Measurements from ENCODE around the gene METTL25B. TPM values are rescaled to one million over a fixed set of nuclear protein-coding genes. Genes with fewer than 3 reads are reported as not detected.
A peak's percentile ranks its signal among the peaks of the same experiment; 100 is the strongest.
"Not testable (repeated sequence)": the region's sequence is repeated elsewhere in the genome, so short reads cannot be mapped to it uniquely, and the experiment has no call there.

Gene METTL25B
- total RNA-seq, 1 donor: 8.3 TPM

GRCh38 chr1:156760092-156760795 lies 32.0 kb downstream of the METTL25B start:
- Histone ChIP-seq H3K4me1 (ENCODE audit: insufficient read depth, low read length) (no peaks in the 10 kb centered on the region), H3K4me2 (ENCODE audit: insufficient read depth, low read length) (no peak overlapping the region), H4K20me1 (ENCODE audit: insufficient read depth, low read length) (no peaks in the 10 kb centered on the region), H3K79me2 (ENCODE audit: insufficient read depth, low read length) (no peaks in the 10 kb centered on the region), H3K27me3 (ENCODE audit: insufficient read depth, low read length) (no peaks in the 10 kb centered on the region), H3K27ac (ENCODE audit: low read depth, low read length) (no peak overlapping the region), H3K36me3 (ENCODE audit: insufficient read depth, low read length) (no peaks in the 10 kb centered on the region), H2AFZ (ENCODE audit: low read length) (no peak overlapping the region), H3K4me3 (ENCODE audit: insufficient read depth, low read length) (no peak overlapping the region), H3K9me3 (ENCODE audit: low read depth, low read length) (no peaks in the 10 kb centered on the region)
- no peak for DNase-seq (ENCODE audit: insufficient read length, low spot score, missing footprints)
- TF ChIP-seq CTCF (IDR thresholded peaks at IDR 0.05; ENCODE audit: extremely low read depth, low read depth, low read length): no peak

DNA sequence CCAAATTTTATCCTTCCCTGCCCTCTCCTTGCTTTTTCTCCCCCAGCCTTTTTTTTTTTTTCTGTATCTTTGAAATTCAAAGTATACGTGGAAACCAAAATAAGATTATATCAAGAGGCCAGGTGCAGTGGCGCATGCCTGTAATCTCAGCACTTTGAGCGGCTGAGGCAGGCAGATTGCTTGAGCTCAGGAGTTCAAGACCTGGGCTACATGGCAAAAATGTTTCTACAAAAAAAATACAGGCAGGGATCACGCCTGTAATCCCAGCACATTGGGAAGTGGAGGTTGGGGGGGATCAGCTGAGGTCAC lies 32.5 kb downstream of the METTL25B start:
- H4K20me1 ChIP-seq (ENCODE audit: insufficient read depth, low read length): no peaks in the 10 kb centered on the region
- H3K4me1 ChIP-seq (ENCODE audit: insufficient read depth, low read length): peaks cover 2% of the 10 kb centered on the region
- DNase-seq (ENCODE audit: insufficient read length, low spot score, missing footprints): no peak
- H3K27ac ChIP-seq (ENCODE audit: low read depth, low read length): no peak overlapping the region
- no peak for TF ChIP-seq CTCF (IDR thresholded peaks at IDR 0.05; ENCODE audit: extremely low read depth, low read depth, low read length)
- H2AFZ ChIP-seq (ENCODE audit: low read length): no peak overlapping the region
- H3K4me2 ChIP-seq (ENCODE audit: insufficient read depth, low read length): no peak overlapping the region
- H3K4me3 ChIP-seq (ENCODE audit: insufficient read depth, low read length): no peak overlapping the region
- H3K27me3 ChIP-seq (ENCODE audit: insufficient read depth, low read length): no peaks in the 10 kb centered on the region
- H3K9me3 ChIP-seq (ENCODE audit: low read depth, low read length): no peaks in the 10 kb centered on the region
- no peaks in the 10 kb centered on the region for H3K36me3 ChIP-seq (ENCODE audit: insufficient read depth, low read length)
- H3K79me2 ChIP-seq (ENCODE audit: insufficient read depth, low read length): no peaks in the 10 kb centered on the region

- not testable (repeated sequence) for DNase-seq (ENCODE audit: insufficient read length, low spot score, missing footprints); H3K27ac ChIP-seq (ENCODE audit: low read depth, low read length); H3K4me3 ChIP-seq (ENCODE audit: insufficient read depth, low read length); H3K9me3 ChIP-seq (ENCODE audit: low read depth, low read length); H2AFZ ChIP-seq (ENCODE audit: low read length); H3K27me3 ChIP-seq (ENCODE audit: insufficient read depth, low read length); H3K4me2 ChIP-seq (ENCODE audit: insufficient read depth, low read length); H3K36me3 ChIP-seq (ENCODE audit: insufficient read depth, low read length)
- Histone ChIP-seq H3K4me1 (ENCODE audit: insufficient read depth, low read length) (peaks cover 23% of the 10 kb centered on the region), H3K79me2 (ENCODE audit: insufficient read depth, low read length) (peaks cover 33% of the 10 kb centered on the region), H4K20me1 (ENCODE audit: insufficient read depth, low read length) (peaks cover 11% of the 10 kb centered on the region)
These were observed 36.9 kb downstream of the METTL25B start for GRCh38 chr1:156765136-156765535.

GRCh38 chr1:156765666-156766065 lies 37.4 kb downstream of the METTL25B start:
- H3K4me1 ChIP-seq (ENCODE audit: insufficient read depth, low read length): peaks cover 23% of the 10 kb centered on the region
- no peaks in the 10 kb centered on the region for H3K27me3 ChIP-seq (ENCODE audit: insufficient read depth, low read length)
- H3K36me3 ChIP-seq (ENCODE audit: insufficient read depth, low read length): peaks cover 5% of the 10 kb centered on the region
- no peak overlapping the region for H3K27ac ChIP-seq (ENCODE audit: low read depth, low read length)
- H3K4me2 ChIP-seq (ENCODE audit: insufficient read depth, low read length): peak overlapping the region; percentile 94
- peaks cover 14% of the 10 kb centered on the region for H4K20me1 ChIP-seq (ENCODE audit: insufficient read depth, low read length)
- no peaks in the 10 kb centered on the region for H3K9me3 ChIP-seq (ENCODE audit: low read depth, low read length)
- peak overlapping the region; percentile 82 for H3K4me3 ChIP-seq (ENCODE audit: insufficient read depth, low read length)
- H2AFZ ChIP-seq (ENCODE audit: low read length): peak overlapping the region; percentile 91
- H3K79me2 ChIP-seq (ENCODE audit: insufficient read depth, low read length): peaks cover 38% of the 10 kb centered on the region
- TF ChIP-seq CTCF (IDR thresholded peaks at IDR 0.05; ENCODE audit: extremely low read depth, low read depth, low read length): no peak
- DNase-seq (ENCODE audit: insufficient read length, low spot score, missing footprints): no peak

Measured in osteoblast (primary cell).